HepG2 (cell line): ENCODE measurements around the gene RUSC1. TPM values are rescaled to one million over a fixed set of nuclear protein-coding genes. Genes with fewer than 3 reads are reported as not detected.

ENCODE experiments used
- ATAC-seq: fragments of 200-7000 bp; cut with Tn5 transposase; 3 replicates; pipeline ENCODE4 v1.9.1; 2020; ENCODE audit warnings: mild to moderate bottlenecking, moderate library complexity
- BruUV-seq: library from RNA; stranded (reverse); fragments of 400-500 nt; replicated peaks from 2 replicates; lab custom pipeline; 2021; lab: Mats Ljungman, UMichigan
- CTCF ChIA-PET: fragments of 300-600 bp; formaldehyde crosslinking; extraction: SDS; loops from one replicate; lab custom pipeline; 2021; ENCODE audit warnings: low total read pairs, inconsistent platforms, low intra/inter-chr PET ratio; lab: Yijun Ruan, JAX
- POLR2A ChIA-PET: fragments of 350-600 bp; sonication (Branson Sonifier 250); formaldehyde crosslinking; loops from one replicate; lab custom pipeline; 2020; ENCODE audit warnings: antibody characterized with exemption, inconsistent platforms; lab: Yijun Ruan, JAX
- DNase-seq: peaks from one replicate; pipeline ENCODE4 v3.0.0-alpha.2; 2015; ENCODE audit warnings: low spot score
- FAIRE-seq: peaks from 3 replicates; lab custom pipeline; 2011; peaks lifted over from hg19 to GRCh38; lab: Jason Lieb, UNC
- H2AFZ ChIP-seq: one replicate; pipeline ENCODE4 v1.6.1; 2011; ENCODE audit warnings: low read length, inconsistent platforms
- H3K27ac ChIP-seq: fragments of 300-600 bp; 3 replicates; pipeline ENCODE4 v1.8.0; 2011; ENCODE audit warnings: mixed run types, mild to moderate bottlenecking, mixed read lengths, low read length, inconsistent platforms; ENCODE audit not compliant: insufficient read depth; ENCODE audit errors: extremely low read length
- H3K27me3 ChIP-seq, 2 experiments: fragments of 200-600 bp in 1 of 2; 2 replicates in 1 of 2; 3 replicates in 1 of 2; pipeline versions ENCODE4 v1.6.0 to v1.8.0; 2011; ENCODE audit warnings: low read length in 2 of 2, mild to moderate bottlenecking in 2 of 2, moderate library complexity in 2 of 2, inconsistent platforms in 1 of 2; ENCODE audit not compliant: insufficient read depth in 2 of 2, control insufficient read depth in 1 of 2
- H3K36me3 ChIP-seq, 2 experiments: fragments of 200-600 bp in 1 of 2; replicated peaks in 1 of 2; 2 replicates in 1 of 2; 3 replicates in 1 of 2; pipeline versions ENCODE4 v1.5.1 to v1.8.0; 2011; ENCODE audit warnings: low read length in 2 of 2, inconsistent platforms in 1 of 2; ENCODE audit not compliant: insufficient read depth in 2 of 2, control insufficient read depth in 1 of 2
- H3K4me1 ChIP-seq: 2 replicates; pipeline ENCODE4 v1.5.1; 2012; ENCODE audit warnings: low read length, inconsistent platforms; ENCODE audit not compliant: insufficient read depth
- H3K4me2 ChIP-seq: 2 replicates; pipeline ENCODE4 v1.6.0; 2011; ENCODE audit warnings: low read depth, low read length, inconsistent platforms
- H3K4me3 ChIP-seq, 3 experiments: fragments of 200-600 bp in 1 of 3; sonication (generic), shearing (Covaris generic) in 1 of 3; replicated peaks in 1 of 3; 2 replicates each; pipeline ENCODE4 v1.5.1; 2011 to 2016; ENCODE audit warnings: low read length in 3 of 3, inconsistent platforms in 2 of 3, low read depth in 2 of 3, mild to moderate bottlenecking in 2 of 3, control low read depth in 1 of 3, mixed read lengths in 1 of 3; ENCODE audit not compliant: insufficient read depth in 1 of 3
- H3K79me2 ChIP-seq: one replicate; pipeline ENCODE4 v1.6.1; 2011; ENCODE audit warnings: low read length, inconsistent platforms; ENCODE audit not compliant: insufficient read depth
- H3K9ac ChIP-seq: 2 replicates; pipeline ENCODE4 v1.6.0; 2011; ENCODE audit warnings: mild to moderate bottlenecking, low read depth, low read length, inconsistent platforms; ENCODE audit not compliant: insufficient read depth
- H3K9me3 ChIP-seq: 2 replicates; pipeline ENCODE4 v1.5.1; 2012; ENCODE audit warnings: mild to moderate bottlenecking, low read length
- H4K20me1 ChIP-seq: 2 replicates; pipeline ENCODE4 v1.6.0; 2011; ENCODE audit warnings: inconsistent platforms, mild to moderate bottlenecking, low read length, moderate library complexity; ENCODE audit not compliant: insufficient read depth
- EHMT2 ChIP-seq: fragments of 200-600 bp; sonication (generic); IDR thresholded peaks from 2 replicates; pipeline ENCODE4 v1.7.0; 2017; ENCODE audit warnings: antibody characterized with exemption, low read depth, low read length, borderline replicate concordance
- ELK4 ChIP-seq: sonication (generic); formaldehyde crosslinking; IDR thresholded peaks from 2 replicates; pipeline ENCODE4 v1.9.0; 2021; ENCODE audit warnings: missing genetic modification reagents, borderline replicate concordance
- FOXA3 ChIP-seq: IDR thresholded peaks from 2 replicates; pipeline ENCODE4 v1.6.1; 2016; ENCODE audit warnings: missing genetic modification reagents, missing compliant biosample characterization
- HNRNPUL1 ChIP-seq: fragments of 200-400 bp; formaldehyde crosslinking; IDR thresholded peaks from 2 replicates; pipeline ENCODE4 v1.6.1; 2017; ENCODE audit warnings: low read depth, mild to moderate bottlenecking, low read length, moderate library complexity
- HOMEZ ChIP-seq: IDR thresholded peaks from 2 replicates; pipeline ENCODE4 v1.6.1; 2016; ENCODE audit warnings: low read depth
- TOPORS ChIP-seq: sonication (generic); formaldehyde crosslinking; IDR thresholded peaks from 2 replicates; pipeline ENCODE4 v1.8.0; 2023; ENCODE audit warnings: mild to moderate bottlenecking, missing genetic modification reagents
- ZBTB26 ChIP-seq: IDR thresholded peaks from 2 replicates; pipeline ENCODE4 v1.6.1; 2016; ENCODE audit warnings: missing compliant biosample characterization, missing genetic modification reagents, borderline replicate concordance
- ZMAT3 ChIP-seq: sonication (generic); formaldehyde crosslinking; conservative IDR thresholded peaks from 2 replicates; pipeline ENCODE4 v1.7.0; 2021; ENCODE audit warnings: missing genetic modification reagents
- ZMYM2 ChIP-seq: sonication (generic); formaldehyde crosslinking; IDR thresholded peaks from 2 replicates; pipeline ENCODE4 v1.8.0; 2022; ENCODE audit warnings: mild to moderate bottlenecking, missing genetic modification reagents
- ZNF281 ChIP-seq: sonication (generic); formaldehyde crosslinking; IDR thresholded peaks from 2 replicates; pipeline ENCODE4 v1.4.0; 2020; ENCODE audit warnings: missing genetic modification reagents, borderline replicate concordance
- ZNF484 ChIP-seq: sonication (generic); formaldehyde crosslinking; IDR thresholded peaks from 2 replicates; pipeline ENCODE4 v1.5.1; 2020; ENCODE audit warnings: mild to moderate bottlenecking, low read depth, missing genetic modification reagents, borderline replicate concordance
- ZNF558 ChIP-seq: sonication (generic); formaldehyde crosslinking; IDR thresholded peaks from 2 replicates; pipeline ENCODE4 v1.9.0; 2022; ENCODE audit warnings: mild to moderate bottlenecking, missing genetic modification reagents, borderline replicate concordance
- WGBS: methylation state at CpG from one replicate; pipeline ENCODE4 v1.1.6; 2017; ENCODE audit warnings: low lambda C conversion rate; 5-methylcytosine and 5-hydroxymethylcytosine counted together
- in situ Hi-C: cut with HindIII; loops from 2 replicates; pipeline ENCODE4 v1.10.0; 2017; ENCODE audit warnings: low pct_unique_long_range_greater_than_20kb; ENCODE audit not compliant: extremely low pct_ligation_motif_present
- intact Hi-C: fragments of 100-400 bp; cut with micrococcal nuclease; formaldehyde crosslinking; loops from one replicate; pipeline ENCODE4 v1.10.0; 2022; ENCODE audit not compliant: unreplicated experiment
- polyA plus RNA-seq, 8 experiments: library from polyadenylated mRNA; depleted of rRNA in 3 of 8; stranded (reverse) in 7 of 8; unstranded in 1 of 8; fragments of >200 nt; fragmentation: Illumina TruSeq in 4 of 8; extraction: Trizol in 4 of 8; gene quantifications; 2 replicates each; pipeline versions ENCODE4 v1.2.1 to v1.2.3, GENCODE V29; 2011 to 2016; ENCODE audit warnings: low read depth in 4 of 8, missing spikeins in 1 of 8, mixed read lengths in 1 of 8; ENCODE audit not compliant: insufficient read depth in 1 of 8
- total RNA-seq, 5 experiments: library from RNA; depleted of rRNA; stranded (reverse); fragments of >200 nt; fragmentation: Illumina TruSeq; extraction: Trizol; gene quantifications; 2 replicates each; pipeline ENCODE4 v1.2.3, GENCODE V29; 2016; ENCODE audit warnings: low read depth in 1 of 5

RUSC1 gene
- total and polyA plus RNA-seq, 2 of the 13 experiments (the other 11 are each of a cell fraction or from before 2014, with no cell fraction given) = 18.7 to 20.4 TPM

GRCh38 chr1:155277902-155278688 is 42.6 kb upstream of the RUSC1 start:
- peak; percentile 51 for DNase-seq
- H3K4me2 ChIP-seq = peak overlapping the region; percentile 95
- no peaks in the 10 kb centered on the region for H3K9me3 ChIP-seq
- peak overlapping the region; percentile 38 for H3K27ac ChIP-seq
- ATAC-seq = peak; percentile 36
- H3K9ac ChIP-seq = peak overlapping the region; percentile 68
- no peaks in the 10 kb centered on the region; a peak in 1 of 5 replicates for H3K27me3 ChIP-seq
- no peak overlapping the region for H2AFZ ChIP-seq
- H3K36me3 ChIP-seq = no peaks in the 10 kb centered on the region; a peak in 1 of 5 replicates
- H4K20me1 ChIP-seq = no peaks in the 10 kb centered on the region
- in situ Hi-C loops = loop anchor here (5.0 kb wide), 1 partner anchor 39 kb away; no protein-coding TSS in a partner anchor
- H3K4me3 ChIP-seq = peak overlapping the region; percentile 87 to 97 (median 95)
- intact Hi-C loops = loop anchor here (1.0 to 5.0 kb wide), 2 partner anchors 30 to 44 kb away; partner anchors contain the start of genes FDPS and RUSC1
- ChIA-PET POLR2A (interaction anchor here (0.7 to 1.4 kb wide), 5 partner anchors 22 to 45 kb away, joined by 3 to 6 read pairs (median 3); no protein-coding TSS in a partner anchor), CTCF (interaction anchor here (2.1 to 2.4 kb wide), 2 partner anchors 30 to 46 kb away, joined by 21 to 35 read pairs; partner anchors contain the start of gene FDPS)
- 2% methylated on average over 16 of the region's 29 CpGs for WGBS
- peaks cover 42% of the 10 kb centered on the region for H3K4me1 ChIP-seq
- FAIRE-seq = no peak
- H3K79me2 ChIP-seq = no peaks in the 10 kb centered on the region
- BruUV-seq = no TSS peak
- no peak; the same call in 1 of the 2 replicates for TF ChIP-seq TOPORS (CRISPR knock-in tag)
- TF ChIP-seq EHMT2 = peak; percentile 69; the same call in 1 of the 2 replicates
- TF ChIP-seq ZMAT3 = 0 out of 2 replicates have a peak, but pooled peaks have one; percentile 31
- peak; percentile 79 for TF ChIP-seq ZNF281 (CRISPR knock-in tag)
- TF ChIP-seq HOMEZ (CRISPR knock-in tag) = 0 out of 2 replicates have a peak, but pooled peaks have one; percentile 35
- TF ChIP-seq ZMYM2 = no peak
- 0 out of 2 replicates have a peak, but pooled peaks have one; percentile 19 for TF ChIP-seq FOXA3
- peak; percentile 54; the same call in 1 of the 2 replicates for TF ChIP-seq ZNF558 (CRISPR knock-in tag)
- TF ChIP-seq HNRNPUL1 = no peak
- TF ChIP-seq ZBTB26 (CRISPR knock-in tag) = 0 out of 2 replicates have a peak, but pooled peaks have one; percentile 28
- no peak for TF ChIP-seq ELK4
- TF ChIP-seq ZNF484 = no peak
